HCT116 (cell line): ENCODE data around the gene ADAMTS9.

Experiments used
- EGR1 ChIP-seq: IDR thresholded peaks from 2 replicates; pipeline ENCODE4 v1.6.1; 2012; ENCODE audit warnings: low read depth
- EZH2 ChIP-seq: fragments of 200-600 bp; sonication (generic); IDR thresholded peaks from 2 replicates; pipeline ENCODE4 v1.6.1; 2017; ENCODE audit warnings: antibody characterized with exemption, mixed run types
- EZH2phosphoT487 ChIP-seq: fragments of 200-600 bp; IDR thresholded peaks from 2 replicates; pipeline ENCODE4 v1.6.1; 2018; ENCODE audit warnings: antibody characterized with exemption, borderline replicate concordance
- JUND ChIP-seq: IDR thresholded peaks from 2 replicates; pipeline ENCODE4 v1.6.1; 2012
- POLR2A ChIP-seq: IDR thresholded peaks from 2 replicates; pipeline ENCODE4 v1.7.0; 2011; ENCODE audit warnings: borderline replicate concordance; ENCODE audit not compliant: insufficient read depth, insufficient read length; ENCODE audit errors: extremely low read depth
- POLR2AphosphoS5 ChIP-seq: IDR thresholded peaks from 2 replicates; pipeline ENCODE4 v1.6.1; 2011; ENCODE audit warnings: mild to moderate bottlenecking, low read depth, low read length, moderate library complexity
- RAD21 ChIP-seq: IDR thresholded peaks from 2 replicates; pipeline ENCODE4 v1.6.1; 2012; ENCODE audit warnings: low read depth, mild to moderate bottlenecking
- SP1 ChIP-seq: IDR thresholded peaks from 2 replicates; pipeline ENCODE4 v1.6.1; 2012; ENCODE audit warnings: low read depth
- ZFX ChIP-seq: fragments of 450-650 bp; IDR thresholded peaks from 2 replicates; pipeline ENCODE4 v1.6.1; 2017
- ZNF274 ChIP-seq: fragments of 200-500 bp; sonication (Bioruptor generic); IDR thresholded peaks from 2 replicates; pipeline ENCODE4 v1.6.1; 2014; ENCODE audit warnings: mild to moderate bottlenecking, low read depth, low read length, inconsistent platforms
- TF ChIP-seq, protein P1 (sequence below), 3 experiments: fragments of 200-600 bp in 1 of 3; sonication (generic) in 1 of 3; IDR thresholded peaks in 2 of 3; conservative IDR thresholded peaks in 1 of 3; 2 replicates each; pipeline ENCODE4 v1.5.1; 2012 to 2017; ENCODE audit warnings: low read depth in 2 of 3, low read length in 2 of 3, antibody characterized with exemption in 1 of 3, borderline replicate concordance in 1 of 3, control low read depth in 1 of 3, mild to moderate bottlenecking in 1 of 3, mixed read lengths in 1 of 3, mixed run types in 1 of 3, moderate library complexity in 1 of 3; ENCODE audit not compliant: insufficient read depth in 1 of 3
- TF ChIP-seq, protein P2 (sequence below): IDR thresholded peaks from 2 replicates; pipeline ENCODE4 v1.6.1; 2011; ENCODE audit warnings: mild to moderate bottlenecking, low read length, moderate library complexity; ENCODE audit not compliant: insufficient replicate concordance; ENCODE audit errors: extremely low read depth
- TF ChIP-seq, protein P3 (sequence below): IDR thresholded peaks from 2 replicates; pipeline ENCODE4 v1.6.1; 2012

GRCh38 chr3:64571982-64572381 lies 115.8 kb downstream of the ADAMTS9 start:
- TF ChIP-seq, protein P1, sequence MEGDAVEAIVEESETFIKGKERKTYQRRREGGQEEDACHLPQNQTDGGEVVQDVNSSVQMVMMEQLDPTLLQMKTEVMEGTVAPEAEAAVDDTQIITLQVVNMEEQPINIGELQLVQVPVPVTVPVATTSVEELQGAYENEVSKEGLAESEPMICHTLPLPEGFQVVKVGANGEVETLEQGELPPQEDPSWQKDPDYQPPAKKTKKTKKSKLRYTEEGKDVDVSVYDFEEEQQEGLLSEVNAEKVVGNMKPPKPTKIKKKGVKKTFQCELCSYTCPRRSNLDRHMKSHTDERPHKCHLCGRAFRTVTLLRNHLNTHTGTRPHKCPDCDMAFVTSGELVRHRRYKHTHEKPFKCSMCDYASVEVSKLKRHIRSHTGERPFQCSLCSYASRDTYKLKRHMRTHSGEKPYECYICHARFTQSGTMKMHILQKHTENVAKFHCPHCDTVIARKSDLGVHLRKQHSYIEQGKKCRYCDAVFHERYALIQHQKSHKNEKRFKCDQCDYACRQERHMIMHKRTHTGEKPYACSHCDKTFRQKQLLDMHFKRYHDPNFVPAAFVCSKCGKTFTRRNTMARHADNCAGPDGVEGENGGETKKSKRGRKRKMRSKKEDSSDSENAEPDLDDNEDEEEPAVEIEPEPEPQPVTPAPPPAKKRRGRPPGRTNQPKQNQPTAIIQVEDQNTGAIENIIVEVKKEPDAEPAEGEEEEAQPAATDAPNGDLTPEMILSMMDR (IDR thresholded peaks at IDR 0.05 in 2 of 3, conservative IDR thresholded peaks at IDR 0.05 in 1 of 3; ENCODE audit: borderline replicate concordance in 1 of 3, insufficient read depth in 1 of 3, low read depth in 2 of 3, low read length in 2 of 3) = no peak
- TF ChIP-seq EGR1 = no peak
- TF ChIP-seq RAD21 = no peak
- TF ChIP-seq POLR2A = no peak
- no peak for TF ChIP-seq ZNF274
- TF ChIP-seq, protein P2, sequence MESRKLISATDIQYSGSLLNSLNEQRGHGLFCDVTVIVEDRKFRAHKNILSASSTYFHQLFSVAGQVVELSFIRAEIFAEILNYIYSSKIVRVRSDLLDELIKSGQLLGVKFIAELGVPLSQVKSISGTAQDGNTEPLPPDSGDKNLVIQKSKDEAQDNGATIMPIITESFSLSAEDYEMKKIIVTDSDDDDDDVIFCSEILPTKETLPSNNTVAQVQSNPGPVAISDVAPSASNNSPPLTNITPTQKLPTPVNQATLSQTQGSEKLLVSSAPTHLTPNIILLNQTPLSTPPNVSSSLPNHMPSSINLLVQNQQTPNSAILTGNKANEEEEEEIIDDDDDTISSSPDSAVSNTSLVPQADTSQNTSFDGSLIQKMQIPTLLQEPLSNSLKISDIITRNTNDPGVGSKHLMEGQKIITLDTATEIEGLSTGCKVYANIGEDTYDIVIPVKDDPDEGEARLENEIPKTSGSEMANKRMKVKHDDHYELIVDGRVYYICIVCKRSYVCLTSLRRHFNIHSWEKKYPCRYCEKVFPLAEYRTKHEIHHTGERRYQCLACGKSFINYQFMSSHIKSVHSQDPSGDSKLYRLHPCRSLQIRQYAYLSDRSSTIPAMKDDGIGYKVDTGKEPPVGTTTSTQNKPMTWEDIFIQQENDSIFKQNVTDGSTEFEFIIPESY = no peak
- no peak for TF ChIP-seq SP1
- no peak for TF ChIP-seq EZH2
- TF ChIP-seq ZFX = no peak
- TF ChIP-seq POLR2AphosphoS5 = no peak
- no peak for TF ChIP-seq EZH2phosphoT487
- no peak for TF ChIP-seq JUND
- TF ChIP-seq, protein P3, sequence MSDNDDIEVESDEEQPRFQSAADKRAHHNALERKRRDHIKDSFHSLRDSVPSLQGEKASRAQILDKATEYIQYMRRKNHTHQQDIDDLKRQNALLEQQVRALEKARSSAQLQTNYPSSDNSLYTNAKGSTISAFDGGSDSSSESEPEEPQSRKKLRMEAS = no peak
